Measurements from ENCODE around the gene ARHGAP28.
A peak's percentile ranks its signal among the peaks of the same experiment; 100 is the strongest.

The ARHGAP28 gene

DNA sequence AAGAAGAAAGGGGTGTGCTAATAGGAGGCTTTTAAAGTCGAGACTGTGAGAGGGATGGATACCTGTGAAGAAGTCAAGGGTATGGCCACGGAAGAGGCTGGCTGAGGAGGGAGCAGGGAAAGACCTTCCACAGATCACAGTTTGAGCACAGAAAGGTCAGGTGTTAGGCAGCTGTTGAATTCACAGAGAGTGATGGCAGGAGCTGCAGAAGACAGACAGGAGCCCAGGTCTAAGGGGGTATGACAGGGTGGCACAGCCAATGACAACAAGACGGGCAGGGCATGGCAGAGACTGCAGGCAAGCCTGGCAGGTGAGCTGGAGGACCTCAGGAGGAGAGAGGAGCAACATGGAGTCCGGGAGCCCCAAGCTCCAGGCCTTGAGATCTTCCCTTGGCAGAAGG lies 225.0 kb downstream of the ARHGAP28 start:
- no peak for DNase-seq (ENCODE audit: low spot score)
- peak; percentile 73 for FAIRE-seq

GRCh38 chr18:6955304-6955703 lies 225.8 kb downstream of the ARHGAP28 start:
- DNase-seq (ENCODE audit: low spot score) (no peak), FAIRE-seq (no peak)

GRCh38 chr18:6956495-6956894 lies 227.0 kb downstream of the ARHGAP28 start:
- DNase-seq (ENCODE audit: low spot score), result no peak
- no peak for FAIRE-seq

GRCh38 chr18:6956999-6957398 lies 227.5 kb downstream of the ARHGAP28 start:
- DNase-seq (ENCODE audit: low spot score), result no peak
- FAIRE-seq, result no peak

DNA sequence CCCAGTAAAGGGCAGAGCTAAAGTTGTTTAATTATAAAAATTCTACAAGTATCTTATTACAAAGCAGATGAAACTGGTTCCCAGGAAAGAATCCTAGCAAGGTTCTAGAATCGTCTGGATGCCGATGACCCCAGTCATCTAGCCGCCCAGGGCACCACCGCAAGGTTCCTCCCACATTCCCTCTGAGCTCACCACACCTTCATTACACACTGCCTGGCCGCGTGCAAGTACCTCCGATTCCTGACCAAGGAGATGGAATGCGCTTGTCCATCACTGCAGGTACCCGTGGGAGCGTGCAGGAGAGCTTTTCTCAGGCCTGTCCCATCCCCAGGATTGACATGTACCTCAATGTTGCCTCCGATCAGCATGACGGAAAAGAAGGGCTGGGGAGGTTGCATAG lies 229.6 kb downstream of the ARHGAP28 start:
- DNase-seq (ENCODE audit: low spot score) (peak; percentile 90), FAIRE-seq (peak; percentile 99)

DNA sequence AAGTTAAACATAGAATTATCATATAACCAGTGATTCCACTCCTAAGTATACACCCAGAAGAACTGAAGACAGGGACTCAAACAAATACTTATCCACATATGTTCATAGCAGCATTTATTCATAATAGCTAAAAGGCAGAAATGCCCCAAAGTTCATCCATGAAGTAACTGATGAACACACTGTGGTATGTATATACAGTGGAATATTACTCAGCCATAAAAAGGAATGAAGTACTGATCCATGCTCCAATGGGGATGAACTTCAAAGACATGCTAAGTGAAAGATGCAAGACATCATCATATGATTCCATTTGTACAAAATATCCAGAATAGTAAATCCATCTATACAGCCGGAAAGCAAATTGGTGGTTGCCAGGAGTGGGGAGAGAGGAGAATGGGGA lies 230.6 kb downstream of the ARHGAP28 start:
- FAIRE-seq, result peak; percentile 88
- DNase-seq (ENCODE audit: low spot score), result no peak

GRCh38 chr18:6960656-6961055 lies 231.1 kb downstream of the ARHGAP28 start:
- DNase-seq (ENCODE audit: low spot score) (peak; percentile 83), FAIRE-seq (peak; percentile 99)

GRCh38 chr18:6961331-6961730 lies 231.8 kb downstream of the ARHGAP28 start:
- FAIRE-seq, result peak; percentile 94
- DNase-seq (ENCODE audit: low spot score), result no peak

DNA sequence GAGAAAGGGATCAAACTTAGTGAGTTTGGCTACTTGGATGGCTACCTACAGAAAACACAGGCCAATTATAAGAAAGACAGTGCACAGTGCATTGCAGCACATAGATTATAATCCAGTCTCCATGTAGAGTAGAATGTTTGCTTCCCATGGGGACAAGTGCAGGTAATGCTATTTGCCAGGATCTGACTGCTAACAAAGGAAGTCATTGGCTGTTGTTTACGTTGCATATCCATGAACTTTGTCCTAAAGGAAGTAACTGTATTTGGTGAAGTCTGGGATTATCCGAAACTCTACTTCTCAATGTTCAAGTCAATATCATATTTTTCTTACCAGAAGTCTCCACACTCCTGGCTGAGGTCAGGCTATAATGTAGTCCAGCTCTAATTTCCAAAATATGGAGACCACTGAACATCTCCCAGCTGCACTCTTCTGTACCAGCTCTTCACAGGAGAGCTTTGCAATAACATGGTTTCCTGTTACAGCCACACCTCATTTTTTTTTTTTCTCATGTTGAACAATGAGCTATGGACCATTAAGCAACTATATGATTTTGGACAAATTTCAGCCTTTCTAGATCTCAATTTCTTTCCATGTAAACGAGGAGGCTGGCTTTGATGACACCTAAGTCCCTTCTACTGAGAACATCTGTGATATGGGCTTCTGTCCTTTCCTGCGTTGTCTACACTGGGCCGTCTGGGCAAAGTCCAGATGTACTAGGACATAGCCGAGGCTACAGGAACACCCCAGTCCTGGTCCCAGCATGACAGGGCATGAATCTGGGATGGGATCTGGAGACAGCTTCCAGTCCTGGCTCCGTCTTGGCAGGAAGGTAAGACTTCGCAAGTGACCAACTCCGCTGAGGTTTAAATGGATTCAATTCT lies 233.3 kb downstream of the ARHGAP28 start:
- peak; percentile 79 for FAIRE-seq
- DNase-seq (ENCODE audit: low spot score), result no peak

GRCh38 chr18:6963452-6964097 lies 234.1 kb downstream of the ARHGAP28 start:
- FAIRE-seq, result no peak

More at GRCh38 chr18:6963452-6964097, 234.1 kb downstream of the ARHGAP28 start:
- no peak for DNase-seq (ENCODE audit: low spot score)

All from urothelium cell line (cell line).